Ishikawa (cell line): ENCODE data around the gene FBXL17.

Experiments
- CEBPB ChIP-seq: IDR thresholded peaks from 2 replicates; pipeline ENCODE4 v1.6.1; 2012
- CREB1 ChIP-seq: IDR thresholded peaks from 2 replicates; pipeline ENCODE4 v1.6.1; 2012; ENCODE audit warnings: low read depth
- EGR1 ChIP-seq: IDR thresholded peaks from 2 replicates; pipeline ENCODE4 v1.6.1; 2012
- EP300 ChIP-seq: IDR thresholded peaks from 2 replicates; pipeline ENCODE4 v1.6.1; 2012; ENCODE audit warnings: borderline replicate concordance
- FOXM1 ChIP-seq: IDR thresholded peaks from 2 replicates; pipeline ENCODE4 v1.6.1; 2012; ENCODE audit warnings: low read depth, borderline replicate concordance
- NFIC ChIP-seq: IDR thresholded peaks from 2 replicates; pipeline ENCODE4 v1.6.1; 2012
- RAD21 ChIP-seq: IDR thresholded peaks from 2 replicates; pipeline ENCODE4 v1.6.1; 2012; ENCODE audit warnings: low read depth
- TAF1 ChIP-seq: IDR thresholded peaks from 2 replicates; pipeline ENCODE4 v1.6.1; 2012; ENCODE audit warnings: low read depth, mild to moderate bottlenecking
- TCF12 ChIP-seq: IDR thresholded peaks from 2 replicates; pipeline ENCODE4 v1.6.1; 2012; ENCODE audit warnings: low read depth
- TEAD4 ChIP-seq: IDR thresholded peaks from 2 replicates; pipeline ENCODE4 v1.6.1; 2012
- YY1 ChIP-seq: IDR thresholded peaks from 2 replicates; pipeline ENCODE4 v1.6.1; 2012; ENCODE audit warnings: low read depth
- ZBTB7A ChIP-seq: IDR thresholded peaks from 2 replicates; pipeline ENCODE4 v1.6.1; 2012; ENCODE audit warnings: low read depth
- TF ChIP-seq, protein P1 (sequence below): IDR thresholded peaks from 2 replicates; pipeline ENCODE4 v1.6.1; 2012
- TF ChIP-seq, protein P2 (sequence below): IDR thresholded peaks from 2 replicates; pipeline ENCODE4 v1.6.1; 2012
- TF ChIP-seq, protein P3 (sequence below): IDR thresholded peaks from 2 replicates; pipeline ENCODE4 v1.6.1; 2012; ENCODE audit warnings: low read depth, mild to moderate bottlenecking

The FBXL17 gene

DNA sequence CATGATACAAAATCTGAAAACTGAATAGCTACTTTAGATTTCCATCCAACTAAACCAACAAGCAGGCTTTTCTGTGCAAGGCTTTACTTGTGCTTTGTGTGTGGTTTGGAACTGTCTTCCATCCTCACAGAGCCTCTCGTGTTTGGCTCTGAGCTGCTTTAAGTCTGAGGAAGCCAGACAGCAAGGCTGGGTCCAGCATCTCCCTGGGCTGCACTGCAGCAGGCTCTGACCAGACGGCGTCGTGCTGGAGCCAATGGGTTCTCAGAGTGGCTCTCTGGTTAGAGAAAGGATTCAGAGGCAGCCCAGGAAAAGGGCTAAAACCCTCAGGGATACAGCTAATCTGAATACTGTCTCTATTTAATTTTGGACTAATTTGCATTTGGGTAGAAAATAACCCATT lies 503.2 kb downstream of the FBXL17 start:
- TF ChIP-seq TAF1 (no peak), NFIC (no peak), RAD21 (no peak), FOXM1 (no peak), ZBTB7A (no peak), CEBPB (no peak), EP300 (no peak), EGR1 (no peak), CREB1 (no peak), TEAD4 (no peak), TCF12 (no peak), YY1 (no peak)
- TF ChIP-seq, protein P1, sequence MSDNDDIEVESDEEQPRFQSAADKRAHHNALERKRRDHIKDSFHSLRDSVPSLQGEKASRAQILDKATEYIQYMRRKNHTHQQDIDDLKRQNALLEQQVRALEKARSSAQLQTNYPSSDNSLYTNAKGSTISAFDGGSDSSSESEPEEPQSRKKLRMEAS: no peak
- TF ChIP-seq, protein P2, sequence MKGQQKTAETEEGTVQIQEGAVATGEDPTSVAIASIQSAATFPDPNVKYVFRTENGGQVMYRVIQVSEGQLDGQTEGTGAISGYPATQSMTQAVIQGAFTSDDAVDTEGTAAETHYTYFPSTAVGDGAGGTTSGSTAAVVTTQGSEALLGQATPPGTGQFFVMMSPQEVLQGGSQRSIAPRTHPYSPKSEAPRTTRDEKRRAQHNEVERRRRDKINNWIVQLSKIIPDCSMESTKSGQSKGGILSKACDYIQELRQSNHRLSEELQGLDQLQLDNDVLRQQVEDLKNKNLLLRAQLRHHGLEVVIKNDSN: no peak
- TF ChIP-seq, protein P3, sequence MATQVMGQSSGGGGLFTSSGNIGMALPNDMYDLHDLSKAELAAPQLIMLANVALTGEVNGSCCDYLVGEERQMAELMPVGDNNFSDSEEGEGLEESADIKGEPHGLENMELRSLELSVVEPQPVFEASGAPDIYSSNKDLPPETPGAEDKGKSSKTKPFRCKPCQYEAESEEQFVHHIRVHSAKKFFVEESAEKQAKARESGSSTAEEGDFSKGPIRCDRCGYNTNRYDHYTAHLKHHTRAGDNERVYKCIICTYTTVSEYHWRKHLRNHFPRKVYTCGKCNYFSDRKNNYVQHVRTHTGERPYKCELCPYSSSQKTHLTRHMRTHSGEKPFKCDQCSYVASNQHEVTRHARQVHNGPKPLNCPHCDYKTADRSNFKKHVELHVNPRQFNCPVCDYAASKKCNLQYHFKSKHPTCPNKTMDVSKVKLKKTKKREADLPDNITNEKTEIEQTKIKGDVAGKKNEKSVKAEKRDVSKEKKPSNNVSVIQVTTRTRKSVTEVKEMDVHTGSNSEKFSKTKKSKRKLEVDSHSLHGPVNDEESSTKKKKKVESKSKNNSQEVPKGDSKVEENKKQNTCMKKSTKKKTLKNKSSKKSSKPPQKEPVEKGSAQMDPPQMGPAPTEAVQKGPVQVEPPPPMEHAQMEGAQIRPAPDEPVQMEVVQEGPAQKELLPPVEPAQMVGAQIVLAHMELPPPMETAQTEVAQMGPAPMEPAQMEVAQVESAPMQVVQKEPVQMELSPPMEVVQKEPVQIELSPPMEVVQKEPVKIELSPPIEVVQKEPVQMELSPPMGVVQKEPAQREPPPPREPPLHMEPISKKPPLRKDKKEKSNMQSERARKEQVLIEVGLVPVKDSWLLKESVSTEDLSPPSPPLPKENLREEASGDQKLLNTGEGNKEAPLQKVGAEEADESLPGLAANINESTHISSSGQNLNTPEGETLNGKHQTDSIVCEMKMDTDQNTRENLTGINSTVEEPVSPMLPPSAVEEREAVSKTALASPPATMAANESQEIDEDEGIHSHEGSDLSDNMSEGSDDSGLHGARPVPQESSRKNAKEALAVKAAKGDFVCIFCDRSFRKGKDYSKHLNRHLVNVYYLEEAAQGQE: no peak

DNA sequence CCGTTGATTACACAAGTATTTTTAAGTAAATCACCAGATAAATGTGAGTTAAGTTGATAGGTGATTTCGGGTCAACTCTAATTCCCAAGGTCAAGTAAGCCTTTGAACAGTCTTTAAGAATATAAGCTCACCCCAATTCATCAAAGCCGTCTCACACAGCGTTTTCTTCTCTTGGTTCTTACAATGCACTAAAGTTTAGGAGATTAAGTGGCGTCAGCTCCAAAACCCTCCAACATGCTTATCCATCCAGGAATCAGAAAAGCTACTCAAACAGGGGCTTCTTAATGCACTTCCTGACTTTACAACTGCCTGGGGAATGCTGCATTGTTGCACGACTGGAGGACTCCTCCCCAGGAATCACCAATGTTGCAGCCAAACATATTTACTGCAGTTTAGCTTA lies 505.0 kb downstream of the FBXL17 start:
- TF ChIP-seq, protein P1: no peak
- TF ChIP-seq, protein P3: no peak
- TF ChIP-seq CEBPB (no peak), YY1 (no peak)
- TF ChIP-seq, protein P2: no peak

DNA sequence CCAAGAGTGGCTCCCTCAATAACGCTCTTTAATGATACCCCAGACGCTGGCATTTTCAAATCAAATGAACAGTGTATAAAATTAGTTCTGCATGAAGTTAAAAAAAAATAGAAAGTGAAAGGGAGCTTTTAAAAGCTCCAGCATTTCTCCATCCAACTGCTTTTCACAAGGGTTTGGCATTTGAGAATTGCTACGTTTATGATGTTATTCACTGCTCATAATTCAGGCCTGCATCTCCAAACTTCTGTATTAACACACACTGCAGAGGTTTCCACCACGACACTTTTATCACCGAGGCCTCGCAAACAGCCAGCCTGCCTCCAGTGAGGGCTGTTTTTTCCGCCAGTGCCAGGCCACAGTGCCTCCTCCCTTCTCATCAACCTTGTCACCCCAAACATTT lies 505.6 kb downstream of the FBXL17 start:
- TF ChIP-seq CREB1: no peak
- TF ChIP-seq TCF12: no peak
- TF ChIP-seq, protein P1: no peak
- TF ChIP-seq CEBPB: no peak
- TF ChIP-seq EP300: no peak
- no peak for TF ChIP-seq NFIC
- TF ChIP-seq TAF1: no peak
- TF ChIP-seq YY1: no peak
- TF ChIP-seq EGR1: no peak
- TF ChIP-seq, protein P3: no peak
- TF ChIP-seq, protein P2: no peak
- no peak for TF ChIP-seq FOXM1
- TF ChIP-seq TEAD4: no peak
- no peak for TF ChIP-seq ZBTB7A
- no peak for TF ChIP-seq RAD21

DNA sequence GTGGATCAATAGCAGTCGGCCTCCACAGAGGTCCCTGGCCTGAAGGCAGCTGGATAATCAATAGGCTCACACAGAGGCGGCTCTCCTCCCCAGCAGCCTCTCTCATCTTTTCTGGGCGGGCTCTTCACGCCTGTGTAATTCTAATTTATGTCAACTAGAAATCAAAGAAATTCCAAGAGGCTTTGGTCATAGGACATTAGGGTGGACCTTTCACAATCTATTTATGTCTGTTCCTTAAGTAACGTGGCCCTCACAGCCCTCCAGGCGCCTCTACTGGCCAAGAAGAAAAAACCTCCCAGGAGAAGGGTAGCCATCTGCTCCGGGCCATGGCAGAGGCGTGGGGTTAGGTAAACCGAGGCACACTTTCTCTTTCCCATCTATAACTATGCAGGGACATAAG lies 506.1 kb downstream of the FBXL17 start:
- TF ChIP-seq ZBTB7A (no peak), EP300 (peak; percentile 13; the same call in 1 of the 2 replicates), TCF12 (no peak), CEBPB (peak; percentile 82), TEAD4 (peak; percentile 78), RAD21 (peak; percentile 46), TAF1 (no peak), EGR1 (no peak), NFIC (no peak)
- TF ChIP-seq, protein P2: no peak
- TF ChIP-seq, protein P3: no peak
